ENCODE results near the gene CSNK1A1L. TPM values are rescaled to one million over a fixed set of nuclear protein-coding genes. Genes with fewer than 3 reads are reported as not detected.

The CSNK1A1L gene
- total and polyA plus RNA-seq, 2 of the 4 experiments (the other 2 are of a cell fraction), result not detected

GRCh38 chr13:37123337-37123736, 17.9 kb upstream of the CSNK1A1L start:
- H3K9me3 ChIP-seq (ENCODE audit: control insufficient read depth, insufficient read depth, low read length), result no peaks in the 10 kb centered on the region
- H4K20me1 ChIP-seq (ENCODE audit: insufficient read depth, low read length), result no peaks in the 10 kb centered on the region
- H3K56ac ChIP-seq (ENCODE audit: extremely low read depth, insufficient read depth, low read length), result no peak overlapping the region
- H3K18ac ChIP-seq (ENCODE audit: low read depth, low read length), result no peak overlapping the region
- in situ Hi-C loops (cut with MboI; ENCODE audit: low sequenced_read_pairs) (no loop called here), dilution Hi-C loops (cut with HindIII; ENCODE audit: low sequenced_read_pairs, unreplicated experiment) (no loop called here), intact Hi-C loops (cut with micrococcal nuclease) (no loop called here)
- H3K9ac ChIP-seq (ENCODE audit: low read depth, low read length), result no peak overlapping the region
- BruUV-seq (replicated peaks), result no TSS peak
- TF ChIP-seq, protein P1, sequence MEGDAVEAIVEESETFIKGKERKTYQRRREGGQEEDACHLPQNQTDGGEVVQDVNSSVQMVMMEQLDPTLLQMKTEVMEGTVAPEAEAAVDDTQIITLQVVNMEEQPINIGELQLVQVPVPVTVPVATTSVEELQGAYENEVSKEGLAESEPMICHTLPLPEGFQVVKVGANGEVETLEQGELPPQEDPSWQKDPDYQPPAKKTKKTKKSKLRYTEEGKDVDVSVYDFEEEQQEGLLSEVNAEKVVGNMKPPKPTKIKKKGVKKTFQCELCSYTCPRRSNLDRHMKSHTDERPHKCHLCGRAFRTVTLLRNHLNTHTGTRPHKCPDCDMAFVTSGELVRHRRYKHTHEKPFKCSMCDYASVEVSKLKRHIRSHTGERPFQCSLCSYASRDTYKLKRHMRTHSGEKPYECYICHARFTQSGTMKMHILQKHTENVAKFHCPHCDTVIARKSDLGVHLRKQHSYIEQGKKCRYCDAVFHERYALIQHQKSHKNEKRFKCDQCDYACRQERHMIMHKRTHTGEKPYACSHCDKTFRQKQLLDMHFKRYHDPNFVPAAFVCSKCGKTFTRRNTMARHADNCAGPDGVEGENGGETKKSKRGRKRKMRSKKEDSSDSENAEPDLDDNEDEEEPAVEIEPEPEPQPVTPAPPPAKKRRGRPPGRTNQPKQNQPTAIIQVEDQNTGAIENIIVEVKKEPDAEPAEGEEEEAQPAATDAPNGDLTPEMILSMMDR (conservative IDR thresholded peaks at IDR 0.05; ENCODE audit: low read depth, low read length), result no peak
- no peak for TF ChIP-seq MAFK (IDR thresholded peaks at IDR 0.05; ENCODE audit: low read depth, low read length)
- no peak for TF ChIP-seq MAZ (IDR thresholded peaks at IDR 0.05; ENCODE audit: borderline replicate concordance, low read depth, low read length)
- TF ChIP-seq MXI1 (IDR thresholded peaks at IDR 0.05; ENCODE audit: borderline replicate concordance, low read depth, low read length), result no peak
- no peak for TF ChIP-seq RFX5 (IDR thresholded peaks at IDR 0.05; ENCODE audit: low read depth, low read length)
- TF ChIP-seq, protein P2, sequence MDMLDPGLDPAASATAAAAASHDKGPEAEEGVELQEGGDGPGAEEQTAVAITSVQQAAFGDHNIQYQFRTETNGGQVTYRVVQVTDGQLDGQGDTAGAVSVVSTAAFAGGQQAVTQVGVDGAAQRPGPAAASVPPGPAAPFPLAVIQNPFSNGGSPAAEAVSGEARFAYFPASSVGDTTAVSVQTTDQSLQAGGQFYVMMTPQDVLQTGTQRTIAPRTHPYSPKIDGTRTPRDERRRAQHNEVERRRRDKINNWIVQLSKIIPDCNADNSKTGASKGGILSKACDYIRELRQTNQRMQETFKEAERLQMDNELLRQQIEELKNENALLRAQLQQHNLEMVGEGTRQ (IDR thresholded peaks at IDR 0.05; ENCODE audit: low read depth, low read length), result no peak
- no peak for TF ChIP-seq RAD21 (IDR thresholded peaks at IDR 0.05; ENCODE audit: low read length)
- TF ChIP-seq FOS (IDR thresholded peaks at IDR 0.05; ENCODE audit: low read depth, low read length), result no peak
- TF ChIP-seq SMC3 (IDR thresholded peaks at IDR 0.05; ENCODE audit: low read depth, low read length), result no peak
- TF ChIP-seq NFE2L2 (IDR thresholded peaks at IDR 0.05; ENCODE audit: low read depth, low read length), result no peak
- TF ChIP-seq RCOR1 (IDR thresholded peaks at IDR 0.05; ENCODE audit: insufficient replicate concordance, low read length), result no peak
- no peak for TF ChIP-seq ELK1 (IDR thresholded peaks at IDR 0.05; ENCODE audit: borderline replicate concordance, low read depth, low read length)
- no peak for TF ChIP-seq CEBPB (IDR thresholded peaks at IDR 0.05; ENCODE audit: low read depth, low read length)
- TF ChIP-seq BHLHE40 (IDR thresholded peaks at IDR 0.05; ENCODE audit: low read depth, low read length), result no peak
- TF ChIP-seq CHD1 (IDR thresholded peaks at IDR 0.05; ENCODE audit: low read depth, low read length), result no peak
- TF ChIP-seq POLR2A (IDR thresholded peaks at IDR 0.05; ENCODE audit: low read depth, low read length), result no peak
- H3K27ac ChIP-seq (ENCODE audit: insufficient read depth, low read length), result no peak overlapping the region
- no peak overlapping the region for H2AFZ ChIP-seq (replicated peaks; ENCODE audit: low read length, poor library complexity)
- no CpG with 5 or more reads among the region's 1 CpG for WGBS, 2 experiments (ENCODE audit: extremely low coverage in 2 of 2, insufficient read length in 1 of 2)
- no peak overlapping the region for H3K23ac ChIP-seq (ENCODE audit: low read depth, low read length)
- H3K9me1 ChIP-seq (ENCODE audit: insufficient read depth, low read length), result no peaks in the 10 kb centered on the region; the same call in 1 of the 2 replicates
- H2BK15ac ChIP-seq (ENCODE audit: low read depth, low read length), result no peak overlapping the region
- H3K79me1 ChIP-seq (ENCODE audit: low read depth in 1 of 2, low read length in 2 of 2), result no peaks in the 10 kb centered on the region
- no peaks in the 10 kb centered on the region for H3K36me3 ChIP-seq (ENCODE audit: control insufficient read depth, insufficient read depth, low read length)
- POLR2A ChIA-PET (ENCODE audit: unreplicated experiment), result no interaction called here
- H3K4me3 ChIP-seq (ENCODE audit: insufficient read depth, low read depth, low read length), result no peak overlapping the region
- H2AK5ac ChIP-seq (ENCODE audit: low read depth, low read length), result no peak overlapping the region
- CTCF ChIA-PET, result no interaction called here
- no peak overlapping the region for H3K14ac ChIP-seq (replicated peaks; ENCODE audit: low read depth, low read length)
- no peak overlapping the region for H4K91ac ChIP-seq (ENCODE audit: insufficient read depth, low read depth, low read length)
- H3K4me1 ChIP-seq (ENCODE audit: control insufficient read depth, insufficient read depth, low read length), result peaks cover 6% of the 10 kb centered on the region
- DNase-seq, result no peak
- no peak overlapping the region for H3K4ac ChIP-seq (ENCODE audit: low read depth, low read length)
- H4K5ac ChIP-seq (ENCODE audit: low read depth, low read length), result no peak overlapping the region
- no peak overlapping the region for H4K8ac ChIP-seq (ENCODE audit: low read depth in 2 of 2, low read length in 2 of 2)
- ATAC-seq (ENCODE audit: low read depth), result no peak
- H3K4me2 ChIP-seq (ENCODE audit: low read depth, low read length), result no peak overlapping the region
- no peak overlapping the region for H2BK20ac ChIP-seq (ENCODE audit: low read depth, low read length)
- no peaks in the 10 kb centered on the region for H3K27me3 ChIP-seq (ENCODE audit: control insufficient read depth, insufficient read depth, low read length)
- H2AK9ac ChIP-seq (replicated peaks; ENCODE audit: low read depth, low read length, poor library complexity), result no peak overlapping the region
- H2BK5ac ChIP-seq (ENCODE audit: low read depth, low read length, poor library complexity, severe bottlenecking), result no peak overlapping the region
- no peak overlapping the region for H2BK120ac ChIP-seq (ENCODE audit: low read depth, low read length)

Data from IMR-90 (cell line).